Right cardiac atrium (tissue), 5 donors: ENCODE data around the gene NOC4L. TPM values are rescaled to one million over a fixed set of nuclear protein-coding genes. Genes with fewer than 3 reads are reported as not detected.

Source experiments
- ATAC-seq, 2 donors: fragments of 200-7000 bp; cut with Tn5 transposase; one replicate each; pipeline versions ENCODE4 v1.8.0 to v1.9.1; 2020; ENCODE audit warnings: moderate library complexity in 2 of 2, mild to moderate bottlenecking in 1 of 2
- DNase-seq, 3 donors: peaks; one replicate each; pipeline ENCODE4 v3.0.0-alpha.2; 2020
- H3K27ac ChIP-seq: one replicate; pipeline ENCODE4 v1.5.1; 2013; ENCODE audit warnings: mild to moderate bottlenecking, low read length, control low read depth, moderate library complexity
- H3K27me3 ChIP-seq: one replicate; pipeline ENCODE4 v1.6.1; 2013; ENCODE audit not compliant: control insufficient read depth, insufficient read depth
- H3K4me1 ChIP-seq: one replicate; pipeline ENCODE4 v1.6.1; 2013; ENCODE audit warnings: low read length; ENCODE audit not compliant: control insufficient read depth, insufficient read depth
- H3K4me3 ChIP-seq: one replicate; pipeline ENCODE4 v1.5.1; 2013; ENCODE audit warnings: low read length, control low read depth
- H3K9me3 ChIP-seq: one replicate; pipeline ENCODE4 v1.6.1; 2013; ENCODE audit warnings: low read length; ENCODE audit not compliant: control insufficient read depth
- WGBS: extraction: QIAGEN DNeasy Blood & Tissue Kit; methylation state at CpG from one replicate; pipeline ENCODE4 v1.1.7; 2013; 5-methylcytosine and 5-hydroxymethylcytosine counted together
- intact Hi-C, 4 donors: fragments of 100-400 bp; cut with DNase I; formaldehyde crosslinking; loops; one replicate each; pipeline versions ENCODE4 v1.11.0 to v1.14.0; 2022 to 2023
- polyA plus RNA-seq: library from polyadenylated mRNA; stranded (reverse); fragments of 200-250 nt; gene quantifications from one replicate; pipeline ENCODE4 v1.2.3, GENCODE V29; 2013
- total RNA-seq, 4 donors: library from RNA; stranded (reverse); fragmentation: NEBNext Ultra II Directional; extraction: Animal tissue kit (Norgen Biotek cat#: 25700); gene quantifications; one replicate each; pipeline ENCODE4 v1.2.1, GENCODE V29; 2021
- donor health status: healthy with polysubstance abuse.
- donor health status: DM: no; HTN: yes; CAD: no.
- donor health status: DM: no; HTN: no; CAD: no.
- donor health status: DM: no; HTN: yes; CAD: no; lungs with severe emphysema.
- donor health status: DM: yes; HTN: yes; CAD: no.

NOC4L gene
- total and polyA plus RNA-seq, 5 donors: 7.7 to 11.0 (median 9.3) TPM

- WGBS: 65% methylated on average over 15 of the region's 15 CpGs
- no peak overlapping the region for H3K4me3 ChIP-seq
- H3K4me1 ChIP-seq: no peaks in the 10 kb centered on the region
- no peak overlapping the region for H3K27ac ChIP-seq
- intact Hi-C loops: no loop called here
- no peaks in the 10 kb centered on the region for H3K9me3 ChIP-seq
- ATAC-seq: no peak
- no peaks in the 10 kb centered on the region for H3K27me3 ChIP-seq
- DNase-seq: peak in 2 of 3 donors; percentile 4 to 46
Measured at GRCh38 chr12:132172619-132173018, 28.4 kb downstream of the NOC4L start.

GRCh38 chr12:132173135-132174014, 29.1 kb downstream of the NOC4L start:
- no peak for ATAC-seq
- Histone ChIP-seq H3K4me3 (no peak overlapping the region), H3K27ac (no peak overlapping the region), H3K4me1 (no peaks in the 10 kb centered on the region), H3K9me3 (no peaks in the 10 kb centered on the region), H3K27me3 (no peaks in the 10 kb centered on the region)
- WGBS: 71% methylated on average over 35 of the region's 35 CpGs
- DNase-seq: peak in 1 of 3 donors; percentile 4
- intact Hi-C loops: no loop called here

- H3K9me3 ChIP-seq: no peaks in the 10 kb centered on the region
- 80% methylated on average over 30 of the region's 30 CpGs for WGBS
- H3K27ac ChIP-seq: no peak overlapping the region
- no peak for ATAC-seq
- DNase-seq: peak in 2 of 3 donors; percentile 6 to 48
- no peaks in the 10 kb centered on the region for H3K27me3 ChIP-seq
- intact Hi-C loops: no loop called here
- no peak overlapping the region for H3K4me3 ChIP-seq
- H3K4me1 ChIP-seq: no peaks in the 10 kb centered on the region
Measured at GRCh38 chr12:132174015-132174838, 30.0 kb downstream of the NOC4L start.

- intact Hi-C loops: no loop called here
- Histone ChIP-seq H3K4me3 (no peak overlapping the region), H3K9me3 (no peaks in the 10 kb centered on the region), H3K4me1 (no peaks in the 10 kb centered on the region), H3K27ac (no peak overlapping the region), H3K27me3 (no peaks in the 10 kb centered on the region)
- WGBS: 71% methylated on average over 25 of the region's 25 CpGs
- ATAC-seq (no peak), DNase-seq (peak in 2 of 3 donors; percentile 5 to 54)
Measured at GRCh38 chr12:132174839-132175490, 30.7 kb downstream of the NOC4L start.

- no peak overlapping the region for H3K4me3 ChIP-seq
- DNase-seq (peak; percentile 6 to 48 (median 32)), ATAC-seq (no peak)
- 77% methylated on average over 35 of the region's 35 CpGs for WGBS
- H3K27me3 ChIP-seq: no peaks in the 10 kb centered on the region
- intact Hi-C loops: no loop called here
- H3K27ac ChIP-seq: no peak overlapping the region
- H3K4me1 ChIP-seq: no peaks in the 10 kb centered on the region
- H3K9me3 ChIP-seq: no peaks in the 10 kb centered on the region
Measured at GRCh38 chr12:132175496-132176384, 31.5 kb downstream of the NOC4L start.

- no peak overlapping the region for H3K4me3 ChIP-seq
- H3K9me3 ChIP-seq: no peaks in the 10 kb centered on the region
- H3K4me1 ChIP-seq: no peaks in the 10 kb centered on the region
- no peak overlapping the region for H3K27ac ChIP-seq
- WGBS: 62% methylated on average over 19 of the region's 19 CpGs
- no peaks in the 10 kb centered on the region for H3K27me3 ChIP-seq
- intact Hi-C loops: no loop called here
- DNase-seq (peak in 2 of 3 donors; percentile 0 to 29), ATAC-seq (no peak)
Measured at GRCh38 chr12:132176385-132176919, 32.2 kb downstream of the NOC4L start.

GRCh38 chr12:132176920-132177551, 32.8 kb downstream of the NOC4L start:
- no peaks in the 10 kb centered on the region for H3K27me3 ChIP-seq
- DNase-seq (peak in 2 of 3 donors; percentile 4 to 18), ATAC-seq (no peak)
- H3K27ac ChIP-seq: no peak overlapping the region
- intact Hi-C loops: no loop called here
- 75% methylated on average over 25 of the region's 25 CpGs for WGBS
- H3K4me3 ChIP-seq: no peak overlapping the region
- H3K9me3 ChIP-seq: no peaks in the 10 kb centered on the region
- no peaks in the 10 kb centered on the region for H3K4me1 ChIP-seq

- no peak overlapping the region for H3K4me3 ChIP-seq
- intact Hi-C loops: no loop called here
- H3K9me3 ChIP-seq: no peaks in the 10 kb centered on the region
- ATAC-seq (no peak), DNase-seq (peak in 2 of 3 donors; percentile 0 to 26)
- H3K27me3 ChIP-seq: no peaks in the 10 kb centered on the region
- no peak overlapping the region for H3K27ac ChIP-seq
- WGBS: 27% methylated on average over 8 of the region's 8 CpGs
- no peaks in the 10 kb centered on the region for H3K4me1 ChIP-seq
Measured at GRCh38 chr12:132178316-132178715, 34.1 kb downstream of the NOC4L start.

- ATAC-seq: no peak
- no peak overlapping the region for H3K27ac ChIP-seq
Measured at GRCh38 chr12:132178801-132179401, 34.6 kb downstream of the NOC4L start.

More at GRCh38 chr12:132178801-132179401, 34.6 kb downstream of the NOC4L start:
- no peaks in the 10 kb centered on the region for H3K4me1 ChIP-seq
- no peak overlapping the region for H3K4me3 ChIP-seq
- intact Hi-C loops: no loop called here
- 64% methylated on average over 39 of the region's 39 CpGs for WGBS
- no peaks in the 10 kb centered on the region for H3K9me3 ChIP-seq
- peak in 2 of 3 donors; percentile 3 to 28 for DNase-seq
- H3K27me3 ChIP-seq: no peaks in the 10 kb centered on the region
